NCI-H460 (cell line): ENCODE measurements around the gene ATRN. TPM values are rescaled to one million over a fixed set of nuclear protein-coding genes. Genes with fewer than 3 reads are reported as not detected.

Source experiments
- DNase-seq: peaks from one replicate; pipeline ENCODE4 v3.0.0-alpha.2; 2016; ENCODE audit warnings: low read depth; ENCODE audit errors: extremely low read depth
- total RNA-seq: library from RNA; depleted of rRNA; stranded (reverse); fragments of >200 nt; shearing (Covaris generic); gene quantifications from 2 replicates; pipeline ENCODE4 v1.2.3, GENCODE V29; 2014

ATRN gene
- total RNA-seq, 1 experiment from 2014 or later = 35.6 TPM

DNA sequence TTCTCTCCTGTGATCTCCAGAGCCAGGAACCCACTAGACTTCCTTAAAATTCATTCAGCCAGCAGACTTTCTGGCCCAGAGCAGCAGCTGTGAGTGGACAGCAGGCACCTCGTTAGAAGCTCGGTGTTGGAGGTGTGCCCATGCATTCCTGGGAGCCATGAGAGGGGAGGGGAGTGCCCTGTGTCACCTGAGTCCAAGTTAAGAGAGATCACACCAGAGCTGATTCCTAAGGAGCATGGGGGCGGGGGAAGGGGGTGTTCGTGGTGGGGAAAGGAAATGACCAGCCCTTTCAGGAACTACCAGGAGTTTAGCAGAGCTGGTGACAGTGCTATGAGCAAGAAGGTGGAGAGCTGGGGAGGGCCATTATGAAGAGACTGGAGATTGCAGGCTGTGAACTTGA lies 145.4 kb downstream of the ATRN start:
- DNase-seq = no peak

DNA sequence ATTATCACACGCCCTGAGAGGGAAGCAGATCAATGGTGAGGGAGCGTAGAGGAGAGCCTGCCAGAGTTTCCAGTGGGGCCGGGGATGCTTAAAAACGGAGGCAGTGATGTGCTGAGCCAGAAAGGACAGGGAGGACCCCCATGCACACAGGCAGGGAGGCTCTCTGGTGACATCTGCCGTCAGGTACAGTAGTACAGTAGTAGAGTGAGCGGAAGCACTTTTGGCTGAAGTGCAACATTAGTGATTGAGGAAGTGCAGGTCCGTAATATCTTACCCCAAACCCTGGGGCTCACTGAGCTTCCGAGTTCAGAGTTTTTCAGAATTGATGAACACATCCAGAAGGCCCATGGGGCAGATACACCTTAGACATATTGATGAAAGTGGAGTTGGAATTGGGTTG lies 150.3 kb downstream of the ATRN start:
- DNase-seq = no peak

DNA sequence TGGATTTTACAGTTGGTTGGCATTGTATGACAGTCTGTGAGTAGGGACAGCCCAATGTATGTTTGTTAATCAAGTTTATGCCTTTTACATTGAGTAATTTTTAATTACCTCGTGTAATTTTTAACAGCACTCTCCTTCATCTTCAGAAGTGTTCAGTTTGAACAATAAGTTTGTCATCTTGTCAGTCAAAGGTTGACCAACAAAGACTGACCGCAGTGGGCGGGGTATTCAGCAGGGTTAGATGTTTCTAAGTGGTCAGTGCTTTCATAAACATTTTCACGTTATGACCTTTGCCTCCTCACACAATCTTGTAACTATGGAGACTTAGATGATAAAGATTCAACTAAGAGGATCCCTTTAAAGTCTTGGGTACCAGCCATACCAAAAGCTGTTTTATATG lies 151.6 kb downstream of the ATRN start:
- DNase-seq = no peak

DNA sequence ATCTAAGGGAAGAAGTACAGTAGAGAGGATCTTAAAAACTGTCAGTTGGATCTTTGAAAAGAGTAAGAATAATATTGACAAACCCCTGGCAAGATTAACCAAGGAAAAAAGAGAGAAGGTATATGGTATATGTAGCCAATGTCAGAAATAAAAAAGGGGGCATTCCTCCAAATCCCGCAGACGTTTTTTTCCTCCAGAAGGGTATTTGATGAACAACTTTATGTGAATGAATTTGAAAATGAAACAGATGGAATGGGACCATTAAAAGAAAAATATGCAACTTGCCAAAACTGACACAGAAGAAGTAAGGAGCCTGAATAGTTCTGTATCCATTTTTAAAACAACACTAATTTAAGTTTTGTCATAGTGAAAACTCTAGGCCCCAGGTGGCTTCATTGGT lies 156.7 kb downstream of the ATRN start:
- no peak for DNase-seq

DNA sequence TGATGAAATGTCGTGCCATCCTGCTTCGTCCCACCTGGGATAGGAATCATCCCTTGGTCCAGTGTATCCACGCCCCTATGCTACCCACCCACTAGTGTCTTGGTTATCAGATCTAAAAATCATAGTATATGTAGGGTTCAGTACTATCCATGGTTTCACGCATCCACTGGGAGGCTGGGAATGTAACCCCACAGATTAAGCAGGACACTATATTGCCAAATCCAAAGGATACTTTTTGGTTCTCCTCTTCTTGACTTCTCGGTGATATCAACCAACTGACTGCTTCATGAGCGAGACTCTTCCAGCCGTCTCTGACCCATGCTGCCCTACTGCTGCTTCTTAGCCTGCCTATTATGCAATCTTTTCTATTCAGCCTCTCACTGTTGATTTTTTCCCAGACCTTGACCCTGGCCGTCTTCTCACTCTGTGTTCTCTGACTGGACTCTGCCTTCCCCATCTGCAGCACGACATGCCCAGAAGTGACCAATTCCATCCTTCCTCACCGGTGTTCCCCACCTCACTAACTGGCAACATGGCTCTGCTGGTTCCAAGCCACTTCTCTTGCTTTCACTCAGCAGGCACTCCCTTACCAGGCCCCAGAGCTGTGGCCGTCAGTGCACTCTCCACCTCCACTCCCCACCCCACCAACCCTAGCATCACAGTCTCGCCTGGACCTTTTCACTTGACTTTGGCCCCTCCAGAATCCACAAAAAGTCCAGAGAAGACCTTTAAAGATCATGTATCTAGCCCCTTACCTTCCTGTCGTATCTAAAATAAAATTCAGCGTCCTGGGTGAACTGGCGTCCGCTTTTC lies 157.9 kb downstream of the ATRN start:
- no peak for DNase-seq

DNA sequence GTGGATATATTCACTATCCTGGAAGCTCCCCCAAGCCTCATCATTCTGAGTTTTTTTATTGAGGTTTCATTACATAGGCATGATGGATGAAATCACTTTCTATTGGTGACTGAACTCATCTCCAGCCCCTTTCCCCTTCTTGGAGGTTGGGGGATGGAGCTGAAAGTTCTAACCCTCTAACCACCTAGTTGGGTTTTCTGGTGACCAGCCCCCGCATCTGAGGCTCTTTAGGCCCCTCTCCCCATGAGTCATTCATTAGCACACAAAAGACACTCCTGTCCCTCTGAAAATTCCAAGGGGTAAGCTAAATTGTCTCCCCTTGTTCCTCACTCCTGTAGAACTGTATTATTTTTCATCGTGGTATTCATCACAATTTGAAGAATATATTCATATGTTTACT lies 159.1 kb downstream of the ATRN start:
- no peak for DNase-seq

DNA sequence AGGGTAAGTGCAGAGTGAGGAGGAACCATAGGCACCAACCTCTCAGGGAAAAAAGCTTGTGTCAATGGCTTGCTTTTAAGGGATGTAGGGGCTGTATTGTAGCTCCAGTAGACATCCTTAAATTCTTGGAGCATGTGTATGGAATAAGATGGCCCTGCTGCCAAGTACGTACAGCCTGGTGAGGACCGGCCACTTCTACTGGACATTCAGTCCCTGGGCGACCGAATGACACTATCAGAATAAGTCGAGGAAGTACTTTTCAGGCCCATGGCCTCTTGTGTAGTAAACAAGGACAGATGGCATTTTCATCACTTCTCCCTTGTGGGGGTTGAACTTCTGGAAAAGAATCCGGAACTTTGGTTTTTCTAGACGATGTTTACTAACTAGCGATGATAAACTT lies 159.6 kb downstream of the ATRN start:
- DNase-seq = no peak

DNA sequence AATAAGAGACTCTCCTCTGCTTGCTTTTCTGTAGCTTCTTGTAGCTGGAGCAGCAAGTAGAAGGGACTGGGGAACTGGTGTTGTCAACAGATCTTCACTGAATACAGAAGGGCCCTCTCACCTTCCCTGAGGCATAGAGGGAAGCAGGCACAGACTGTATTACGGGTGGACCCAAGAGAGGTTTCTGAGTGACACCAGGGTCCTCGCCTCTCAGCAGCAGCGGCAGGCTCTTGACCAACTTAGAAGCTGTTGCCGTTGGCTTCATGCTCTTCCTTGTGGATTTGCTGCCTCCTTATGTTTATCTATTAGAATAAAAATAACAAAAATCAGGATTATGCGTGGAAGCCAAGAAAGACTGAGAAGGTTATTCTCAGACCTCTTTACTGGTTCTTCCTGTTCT lies 160.7 kb downstream of the ATRN start:
- no peak for DNase-seq

DNA sequence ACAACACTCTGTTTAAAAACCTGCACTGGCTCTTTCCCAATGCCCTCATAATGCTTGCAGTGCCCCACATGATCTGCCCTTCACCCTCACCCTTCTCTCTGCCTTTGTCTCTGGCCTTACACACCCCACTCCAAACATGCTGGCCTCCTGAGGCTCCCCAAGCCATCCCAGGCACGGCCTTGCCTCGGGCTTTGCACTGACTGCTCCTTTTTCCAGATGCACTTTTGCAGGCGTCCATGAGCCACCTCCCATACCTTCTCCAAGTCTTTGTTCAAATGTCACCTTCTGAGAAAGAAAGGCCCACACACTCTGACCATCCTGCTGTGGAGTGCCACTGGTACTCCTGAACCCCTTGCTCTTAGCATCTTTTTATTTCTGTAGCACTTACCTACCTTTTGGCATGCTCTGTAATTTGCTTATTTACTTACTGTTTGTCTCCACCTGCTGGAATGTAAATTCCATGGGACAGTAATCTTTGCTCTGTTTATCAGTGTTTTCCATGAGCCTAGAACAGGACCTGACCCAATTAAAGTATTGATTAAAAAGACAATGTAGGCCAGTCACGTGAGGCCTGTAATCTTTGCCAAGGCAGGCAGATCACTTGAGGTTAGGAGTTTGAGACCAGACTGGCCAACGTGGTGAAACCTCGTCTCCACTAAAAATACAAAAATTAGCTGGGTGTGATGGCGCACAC lies 161.6 kb downstream of the ATRN start:
- DNase-seq = no peak

DNA sequence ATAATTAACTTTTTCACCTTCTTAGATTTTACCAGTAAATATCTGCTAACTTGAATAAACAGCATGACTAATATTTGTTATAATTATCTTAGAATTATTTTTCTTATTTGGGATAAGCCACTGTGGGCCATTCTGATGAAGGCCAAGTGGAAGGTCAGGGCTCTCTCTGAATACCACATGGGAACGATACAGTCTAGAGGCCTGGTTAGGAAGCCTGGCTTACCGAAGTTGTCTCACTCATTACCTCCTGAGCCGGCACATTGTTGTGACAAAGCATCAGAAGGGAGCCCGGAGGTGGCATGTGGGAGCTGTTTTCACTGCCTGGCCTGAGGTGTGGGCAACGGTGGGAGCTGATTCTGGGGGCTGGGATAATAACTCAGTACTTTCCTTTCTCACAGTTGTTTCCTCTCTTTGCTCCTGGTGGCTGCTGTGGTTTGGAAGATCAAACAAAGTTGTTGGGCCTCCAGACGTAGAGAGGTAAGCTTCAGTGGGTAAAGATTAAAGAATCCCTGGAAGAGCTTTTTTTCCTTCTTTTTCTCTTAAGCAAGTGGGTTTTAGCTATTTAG lies 163.2 kb downstream of the ATRN start:
- no peak for DNase-seq

DNA sequence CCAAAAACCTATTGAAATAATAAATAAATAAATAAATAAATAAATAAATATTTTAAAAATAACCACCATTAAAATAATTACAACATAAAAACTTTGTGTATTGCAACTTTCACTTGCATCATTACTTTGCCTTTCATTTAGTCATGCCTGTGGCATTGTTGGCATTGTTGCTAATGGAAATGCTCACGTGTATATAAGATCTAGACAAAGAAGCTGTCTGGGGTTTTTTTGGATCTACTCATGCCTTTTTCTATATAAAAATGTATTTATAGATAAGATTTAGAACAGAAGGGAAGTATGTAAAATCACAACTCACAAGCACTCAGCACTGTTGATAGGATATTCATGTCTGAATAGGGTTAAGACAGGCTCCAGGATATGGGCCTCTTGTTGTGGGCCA lies 164.5 kb downstream of the ATRN start:
- no peak for DNase-seq

DNA sequence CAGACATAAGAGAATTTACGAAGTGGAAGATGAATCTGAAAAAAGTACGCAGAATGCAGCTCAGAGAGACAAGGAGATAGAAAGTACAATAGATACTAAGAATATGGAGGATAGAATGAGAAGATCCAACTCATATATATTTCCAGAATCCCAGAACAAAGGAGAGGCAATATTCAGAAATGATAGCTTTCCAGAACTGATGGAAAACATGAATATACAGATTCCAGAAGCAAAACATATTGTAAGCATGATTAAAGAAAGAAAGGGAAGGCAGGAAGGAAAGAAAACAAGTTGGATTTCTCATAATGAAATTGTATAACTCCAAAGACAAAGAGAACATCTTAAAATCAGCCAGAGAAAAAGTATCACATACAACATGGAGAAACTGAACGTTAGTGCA lies 169.4 kb downstream of the ATRN start:
- DNase-seq = no peak

DNA sequence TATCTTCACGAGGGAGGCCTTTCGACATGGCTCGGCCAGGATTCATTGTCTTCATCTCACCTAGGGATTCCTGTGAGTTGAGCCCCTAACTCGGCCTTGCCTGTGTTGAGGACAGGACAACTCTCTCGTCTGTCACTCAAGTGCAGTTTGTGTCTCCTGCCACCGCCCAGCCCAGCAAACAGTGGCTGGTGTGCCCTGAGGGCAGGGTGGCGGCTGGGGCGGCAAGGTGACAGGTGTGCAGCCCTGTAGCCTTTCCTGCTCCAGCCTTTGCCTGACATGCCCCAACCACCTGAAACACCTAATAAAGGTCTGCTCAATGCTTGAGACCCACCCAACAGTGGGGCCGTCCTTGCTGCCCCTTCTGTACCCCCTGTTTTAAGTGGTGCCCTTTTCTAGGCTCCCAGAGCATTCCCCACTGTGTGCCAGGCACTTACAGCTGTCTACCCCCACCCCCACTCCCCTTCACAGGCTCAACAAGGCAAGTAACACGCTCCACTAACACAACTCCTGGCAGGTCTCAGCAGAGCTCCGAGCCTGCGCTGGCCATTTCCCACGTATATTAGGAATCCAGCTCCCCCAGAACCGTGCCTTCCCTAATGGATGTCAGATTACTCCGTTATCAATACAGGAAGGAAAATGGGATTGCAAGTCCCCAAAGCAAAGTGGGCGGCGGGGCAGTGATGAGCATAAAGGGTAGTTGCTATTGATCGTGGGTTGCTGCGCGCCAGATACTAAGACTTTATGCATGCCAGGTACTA lies 174.7 kb downstream of the ATRN start:
- no peak for DNase-seq

DNA sequence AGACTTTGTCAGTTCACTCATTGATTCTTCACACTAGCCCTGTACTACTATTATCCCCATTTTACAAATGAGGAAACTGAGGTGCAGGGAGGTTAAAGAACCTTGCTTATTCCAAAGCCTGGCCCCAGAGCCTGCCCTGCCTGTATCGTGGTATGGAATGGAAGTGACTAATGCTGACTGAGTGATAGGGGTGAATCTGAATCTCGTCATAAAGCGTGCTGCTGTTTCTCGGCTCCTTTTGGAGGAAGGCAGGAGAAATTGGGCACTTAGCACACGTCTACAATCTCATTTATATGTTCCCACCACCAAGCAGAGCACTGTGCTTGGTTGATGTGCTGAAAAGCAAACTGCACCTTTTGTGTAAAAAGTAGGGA lies 175.2 kb downstream of the ATRN start:
- DNase-seq = no peak

DNA sequence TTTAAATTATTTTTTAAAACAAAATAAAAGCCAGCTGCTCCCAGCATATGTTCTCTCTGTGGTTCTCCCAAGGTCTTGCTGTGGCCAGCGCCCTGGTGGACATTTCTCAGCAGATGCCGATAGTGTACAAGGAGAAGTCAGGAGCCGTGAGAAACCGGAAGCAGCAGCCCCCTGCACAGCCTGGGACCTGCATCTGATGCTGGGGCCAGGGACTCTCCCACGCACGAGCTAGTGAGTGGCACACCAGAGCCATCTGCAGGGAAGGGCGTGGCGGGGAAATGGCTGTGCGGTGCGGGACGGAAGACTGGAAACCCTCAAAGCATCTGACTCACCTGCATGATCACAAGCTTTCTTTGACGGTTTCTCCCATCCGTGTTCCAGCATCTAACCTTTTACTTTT lies 175.8 kb downstream of the ATRN start:
- no peak for DNase-seq

DNA sequence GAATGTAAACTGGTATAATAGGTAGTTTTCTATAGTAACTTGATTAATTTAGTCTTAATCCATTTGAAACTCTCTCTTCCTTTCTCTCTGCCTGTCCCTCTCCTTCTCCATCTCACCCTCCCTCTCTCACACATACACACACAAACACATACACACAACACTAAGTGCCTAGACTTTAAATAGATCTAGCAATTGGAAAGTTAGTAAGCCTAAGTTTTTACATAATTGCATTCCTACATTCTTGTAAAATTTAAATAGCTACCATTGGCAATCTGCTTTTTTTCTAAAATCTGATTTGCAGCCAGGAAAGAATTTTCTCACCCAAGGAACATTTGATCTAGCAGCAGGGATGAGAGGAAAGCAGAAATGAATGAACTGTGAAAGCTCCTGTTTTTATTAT lies 176.7 kb downstream of the ATRN start:
- DNase-seq = no peak

DNA sequence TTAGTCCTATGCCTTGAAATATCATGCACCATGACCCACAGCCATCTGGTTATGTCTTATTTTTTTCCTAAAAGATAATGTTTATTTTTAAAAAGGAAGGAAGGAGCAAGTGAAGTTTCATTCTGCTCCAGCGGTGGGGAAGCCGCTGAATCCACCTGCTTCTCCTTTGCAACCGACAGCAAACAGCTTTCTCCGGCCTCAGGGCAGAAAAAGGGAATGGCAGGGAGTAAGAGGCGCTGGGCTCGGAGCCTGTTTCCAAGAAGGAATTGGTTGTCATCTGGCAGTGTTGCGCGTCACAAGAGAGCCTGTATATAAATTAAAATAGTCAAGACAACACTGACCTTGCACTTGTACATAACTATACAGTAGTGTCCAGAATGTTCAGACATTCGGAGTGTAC lies 178.1 kb downstream of the ATRN start:
- no peak for DNase-seq

DNA sequence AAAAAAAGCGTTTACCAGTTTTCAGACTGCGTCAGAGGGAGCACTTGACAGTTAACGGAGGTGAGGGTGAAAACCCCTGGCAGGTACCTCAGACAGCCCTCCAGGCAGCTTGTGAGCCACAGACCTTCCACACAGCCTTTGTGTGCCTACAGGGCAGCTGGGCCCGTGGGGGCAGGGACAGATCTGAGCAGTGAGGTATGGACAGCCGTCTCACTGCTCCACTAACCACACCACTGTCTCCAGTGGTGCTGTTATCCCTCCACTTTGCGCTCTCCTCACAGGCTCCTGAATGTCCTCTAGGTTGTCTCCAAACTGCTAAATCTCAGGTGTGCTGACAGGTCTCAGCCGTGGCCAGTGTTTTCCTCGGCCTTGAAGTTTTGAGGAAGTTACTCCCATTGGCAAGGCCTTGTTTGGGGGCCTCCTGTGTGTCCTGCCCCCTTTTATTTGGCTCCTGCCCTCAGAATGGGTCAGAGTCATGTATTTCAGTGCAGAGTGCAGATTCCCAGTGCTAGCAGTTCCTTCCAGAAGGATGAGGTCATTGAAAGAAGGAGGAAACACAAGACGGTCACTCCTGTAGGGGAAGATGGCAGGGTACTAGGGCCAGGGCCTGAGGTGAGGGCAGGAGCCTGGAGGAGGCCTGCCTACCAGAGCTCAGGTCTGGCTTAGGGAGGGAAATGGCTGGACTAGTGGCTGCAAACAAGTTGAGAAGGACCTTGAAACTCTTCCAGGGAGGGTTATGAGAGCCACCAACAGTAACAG lies 180.6 kb downstream of the ATRN start:
- no peak for DNase-seq

DNA sequence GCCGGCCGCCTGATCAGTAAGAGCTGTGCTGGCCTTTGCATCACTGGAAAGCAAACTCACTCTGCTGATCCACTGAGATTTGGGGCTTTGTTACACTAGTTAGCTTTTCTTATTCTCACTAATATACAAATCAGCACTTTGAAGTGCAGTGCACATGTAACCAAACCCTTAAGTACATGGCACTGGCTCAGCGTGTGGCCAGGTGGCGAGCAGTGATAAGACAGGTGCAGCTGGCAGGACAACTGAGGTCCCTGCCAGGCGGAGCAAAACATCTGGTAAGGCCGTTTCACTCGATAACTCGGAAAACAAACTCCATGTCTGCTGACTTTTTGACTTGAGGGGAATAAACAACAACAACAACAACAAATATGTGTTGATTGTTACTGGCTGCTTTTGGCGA lies 181.4 kb downstream of the ATRN start:
- DNase-seq = no peak

DNA sequence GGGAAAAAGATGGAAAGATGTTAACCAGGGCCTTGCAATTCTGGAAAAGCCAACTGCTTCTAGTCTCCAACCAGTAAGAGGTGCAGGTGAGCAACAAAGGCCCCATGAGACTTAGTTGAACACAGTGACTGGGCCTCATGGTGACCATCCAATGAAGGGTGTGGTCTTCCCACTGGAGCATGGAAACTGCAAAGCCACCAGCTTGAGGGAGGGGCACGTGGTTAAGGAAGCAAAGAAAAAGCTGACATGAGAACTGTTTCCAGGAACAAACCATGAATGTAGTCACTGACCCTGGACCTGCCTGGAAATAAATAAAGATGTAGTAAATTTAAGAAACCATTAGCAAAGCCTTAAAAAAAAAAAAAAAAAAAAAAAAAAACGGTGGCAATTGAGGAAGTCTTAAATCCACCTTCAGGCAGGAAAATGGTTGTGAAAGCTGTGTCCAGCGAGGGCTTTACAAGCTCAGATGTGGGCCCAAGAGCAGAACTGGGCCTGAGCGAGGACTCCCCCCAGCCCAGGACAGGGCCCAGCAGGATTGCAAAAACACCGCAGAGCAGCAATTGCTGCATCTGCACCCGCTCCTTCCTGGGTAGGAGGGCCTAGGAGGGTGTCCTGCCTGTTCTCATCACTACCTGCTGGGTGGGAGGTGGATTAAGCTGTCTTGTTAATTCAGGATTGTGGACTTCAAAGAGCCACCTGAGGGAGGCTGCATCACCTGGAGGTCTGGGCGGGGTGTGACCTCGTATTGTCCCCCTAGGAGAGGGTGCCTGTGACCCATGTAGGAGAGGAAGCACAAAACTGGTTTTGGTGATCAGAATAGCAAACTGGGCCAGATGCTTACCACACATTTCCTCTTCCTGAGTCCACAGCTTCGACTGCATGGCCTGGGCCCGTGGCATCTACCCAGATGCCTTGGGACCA lies 182.1 kb downstream of the ATRN start:
- no peak for DNase-seq
